Endothelial cell (in vitro differentiated cells): ENCODE results near the gene ASMTL. TPM values are rescaled to one million over a fixed set of nuclear protein-coding genes. Genes with fewer than 3 reads are reported as not detected.

Source experiments
- DNase-seq: peaks from one replicate; pipeline ENCODE4 v3.0.0; 2021; ENCODE audit warnings: low spot score
- H3K27ac Mint-ChIP-seq: one replicate; pipeline ENCODE4 v1.8.0; 2021; ENCODE audit warnings: mixed read lengths, inconsistent platforms; ENCODE audit not compliant: unreplicated experiment
- H3K27me3 Mint-ChIP-seq: one replicate; pipeline ENCODE4 v1.8.0; 2021; ENCODE audit warnings: mild to moderate bottlenecking, moderate library complexity, mixed read lengths, inconsistent platforms; ENCODE audit not compliant: unreplicated experiment
- H3K36me3 Mint-ChIP-seq: one replicate; pipeline ENCODE4 v1.8.0; 2021; ENCODE audit warnings: mild to moderate bottlenecking, low read depth, mixed read lengths, inconsistent platforms; ENCODE audit not compliant: unreplicated experiment
- H3K4me1 Mint-ChIP-seq: one replicate; pipeline ENCODE4 v1.8.0; 2021; ENCODE audit warnings: mild to moderate bottlenecking, mixed read lengths, inconsistent platforms; ENCODE audit not compliant: unreplicated experiment
- H3K4me3 Mint-ChIP-seq: one replicate; pipeline ENCODE4 v1.8.0; 2021; ENCODE audit warnings: mild to moderate bottlenecking, mixed read lengths, inconsistent platforms; ENCODE audit not compliant: unreplicated experiment
- H3K9me3 Mint-ChIP-seq: one replicate; pipeline ENCODE4 v1.8.0; 2021; ENCODE audit warnings: mixed read lengths, inconsistent platforms; ENCODE audit not compliant: unreplicated experiment
- CTCF ChIP-seq: fragments of 200-600 bp; sonication (generic); IDR thresholded peaks from one replicate; pipeline ENCODE4 v1.5.0; 2021; ENCODE audit warnings: antibody characterized with exemption; ENCODE audit not compliant: unreplicated experiment
- total RNA-seq: library from RNA; stranded (reverse); fragmentation: NEBNext Ultra II Directional; extraction: Animal tissue kit (Norgen Biotek cat#: 25700); gene quantifications from one replicate; pipeline ENCODE4 v1.2.1, GENCODE V29; 2021; ENCODE audit not compliant: unreplicated experiment

ASMTL gene
- total RNA-seq, 1 donor from 2014 or later, result 25.8 TPM

- H3K9me3 Mint-ChIP-seq, result no peaks in the 10 kb centered on the region
- no peak overlapping the region for H3K27ac Mint-ChIP-seq
- no peak for TF ChIP-seq CTCF
- no peak for DNase-seq
- peaks cover 8% of the 10 kb centered on the region for H3K4me1 Mint-ChIP-seq
- H3K4me3 Mint-ChIP-seq, result no peak overlapping the region
- H3K27me3 Mint-ChIP-seq, result peaks cover 12% of the 10 kb centered on the region
- peaks cover 13% of the 10 kb centered on the region for H3K36me3 Mint-ChIP-seq
Observed at GRCh38 chrX:1398431-1399340, 54.0 kb downstream of the ASMTL start.

GRCh38 chrX:1397441-1398270 is 55.1 kb downstream of the ASMTL start:
- H3K36me3 Mint-ChIP-seq, result peaks cover 20% of the 10 kb centered on the region
- peaks cover 18% of the 10 kb centered on the region for H3K27me3 Mint-ChIP-seq
- no peak overlapping the region for H3K4me3 Mint-ChIP-seq
- H3K4me1 Mint-ChIP-seq, result peaks cover 10% of the 10 kb centered on the region
- no peak for DNase-seq
- no peaks in the 10 kb centered on the region for H3K9me3 Mint-ChIP-seq
- H3K27ac Mint-ChIP-seq, result no peak overlapping the region
- no peak for TF ChIP-seq CTCF

GRCh38 chrX:1397001-1397400 is 55.7 kb downstream of the ASMTL start:
- H3K4me3 Mint-ChIP-seq, result no peak overlapping the region
- H3K27me3 Mint-ChIP-seq, result peaks cover 18% of the 10 kb centered on the region
- peaks cover 20% of the 10 kb centered on the region for H3K36me3 Mint-ChIP-seq
- no peak for DNase-seq
- peaks cover 10% of the 10 kb centered on the region for H3K4me1 Mint-ChIP-seq
- no peak for TF ChIP-seq CTCF
- no peaks in the 10 kb centered on the region for H3K9me3 Mint-ChIP-seq
- no peak overlapping the region for H3K27ac Mint-ChIP-seq

- Mint-ChIP-seq H3K27me3 (peaks cover 23% of the 10 kb centered on the region), H3K27ac (peak overlapping the region; percentile 4), H3K4me1 (peaks cover 16% of the 10 kb centered on the region), H3K36me3 (peaks cover 26% of the 10 kb centered on the region), H3K4me3 (peak overlapping the region; percentile 31), H3K9me3 (no peaks in the 10 kb centered on the region)
- no peak for TF ChIP-seq CTCF
- DNase-seq, result no peak
Observed at GRCh38 chrX:1395646-1396216, 57.0 kb downstream of the ASMTL start.
